WTC11 (cell line): ENCODE results near the gene COBLL1. TPM values are rescaled to one million over a fixed set of nuclear protein-coding genes. Genes with fewer than 3 reads are reported as not detected.

ENCODE experiments used
- ATAC-seq: fragments of 200-7000 bp; cut with Tn5 transposase; 2 replicates; pipeline ENCODE4 v1.10.0; 2021; ENCODE audit warnings: mild to moderate bottlenecking, moderate library complexity
- CTCF ChIA-PET: fragments of 300-600 bp; sonication (Branson Sonifier 250); formaldehyde crosslinking; loops from one replicate; lab custom pipeline; 2021; ENCODE audit warnings: antibody characterized with exemption; lab: Charles Lee
- POLR2A ChIA-PET: fragments of 350-600 bp; sonication (Branson Sonifier 250); formaldehyde crosslinking; loops from one replicate; lab custom pipeline; 2021; ENCODE audit warnings: antibody characterized with exemption; lab: Charles Lee
- DNase-seq: peaks from one replicate; pipeline ENCODE4 v3.0.0; 2021; ENCODE audit warnings: low spot score
- H3K27ac Mint-ChIP-seq: 2 replicates; pipeline ENCODE4 v1.8.0; 2021; ENCODE audit warnings: mixed read lengths
- H3K27me3 Mint-ChIP-seq: 2 replicates; pipeline ENCODE4 v1.8.0; 2021; ENCODE audit warnings: low read depth, mild to moderate bottlenecking, moderate library complexity, mixed read lengths
- H3K36me3 Mint-ChIP-seq: 2 replicates; pipeline ENCODE4 v1.8.0; 2021; ENCODE audit warnings: mixed read lengths
- H3K4me1 Mint-ChIP-seq: 2 replicates; pipeline ENCODE4 v1.8.0; 2022; ENCODE audit warnings: mixed read lengths
- H3K4me3 Mint-ChIP-seq: 2 replicates; pipeline ENCODE4 v1.8.0; 2021; ENCODE audit warnings: mild to moderate bottlenecking, moderate library complexity, mixed read lengths
- H3K9me3 Mint-ChIP-seq: 2 replicates; pipeline ENCODE4 v1.8.0; 2021; ENCODE audit warnings: mixed read lengths
- CREM ChIP-seq: sonication (generic); formaldehyde crosslinking; IDR thresholded peaks from 2 replicates; pipeline ENCODE4 v1.8.1; 2022; ENCODE audit warnings: mild to moderate bottlenecking, missing genetic modification reagents, moderate library complexity
- ELF4 ChIP-seq: sonication (generic); formaldehyde crosslinking; IDR thresholded peaks from 2 replicates; pipeline ENCODE4 v1.8.1; 2022; ENCODE audit warnings: low read depth, mild to moderate bottlenecking, moderate library complexity, missing genetic modification reagents
- FOXK1 ChIP-seq: sonication (generic); formaldehyde crosslinking; IDR thresholded peaks from 2 replicates; pipeline ENCODE4 v1.8.0; 2022; ENCODE audit warnings: mild to moderate bottlenecking, moderate library complexity, missing genetic modification reagents
- GABPB1 ChIP-seq: sonication (generic); formaldehyde crosslinking; IDR thresholded peaks from 2 replicates; pipeline ENCODE4 v1.8.1; 2023; ENCODE audit warnings: mild to moderate bottlenecking, missing genetic modification reagents
- HMGA2 ChIP-seq: fragments of 250-450 bp; sonication (Bioruptor Pico); IDR thresholded peaks from 2 replicates; pipeline ENCODE4 v1.4.0; 2021; ENCODE audit warnings: mild to moderate bottlenecking, moderate library complexity
- KAT7 ChIP-seq: sonication (generic); formaldehyde crosslinking; IDR thresholded peaks from 2 replicates; pipeline ENCODE4 v1.8.1; 2023; ENCODE audit warnings: missing genetic modification reagents, mild to moderate bottlenecking, borderline replicate concordance
- NFATC4 ChIP-seq: fragments of 250-450 bp; sonication (Bioruptor Pico); IDR thresholded peaks from 2 replicates; pipeline ENCODE4 v1.9.0; 2021; ENCODE audit warnings: mild to moderate bottlenecking
- NR2C2 ChIP-seq: sonication (generic); formaldehyde crosslinking; IDR thresholded peaks from 2 replicates; pipeline ENCODE4 v1.8.0; 2022; ENCODE audit warnings: mild to moderate bottlenecking, missing genetic modification reagents
- TCF7 ChIP-seq: sonication (generic); formaldehyde crosslinking; IDR thresholded peaks from 2 replicates; pipeline ENCODE4 v1.8.0; 2022; ENCODE audit warnings: mild to moderate bottlenecking, low read depth, missing genetic modification reagents, moderate library complexity
- TEAD1 ChIP-seq: sonication (generic); formaldehyde crosslinking; IDR thresholded peaks from 2 replicates; pipeline ENCODE4 v1.8.0; 2022; ENCODE audit warnings: mild to moderate bottlenecking, missing genetic modification reagents
- TEAD4 ChIP-seq: sonication (generic); formaldehyde crosslinking; IDR thresholded peaks from 2 replicates; pipeline ENCODE4 v1.8.0; 2022; ENCODE audit warnings: mild to moderate bottlenecking, missing genetic modification reagents
- ZNF219 ChIP-seq: sonication (generic); formaldehyde crosslinking; IDR thresholded peaks from 2 replicates; pipeline ENCODE4 v1.8.0; 2023; ENCODE audit warnings: missing genetic modification reagents, mild to moderate bottlenecking, borderline replicate concordance
- ZNF317 ChIP-seq: sonication (generic); formaldehyde crosslinking; IDR thresholded peaks from 2 replicates; pipeline ENCODE4 v1.8.1; 2023; ENCODE audit warnings: low read depth, mild to moderate bottlenecking, moderate library complexity, missing genetic modification reagents, borderline replicate concordance
- ZNF423 ChIP-seq: fragments of 250-450 bp; sonication (Bioruptor Pico); IDR thresholded peaks from 2 replicates; pipeline ENCODE4 v2.1.2; 2022; ENCODE audit warnings: mild to moderate bottlenecking, moderate library complexity
- ZNF671 ChIP-seq: fragments of 250-450 bp; sonication (Bioruptor Pico); IDR thresholded peaks from 2 replicates; pipeline ENCODE4 v1.8.0; 2021; ENCODE audit warnings: mild to moderate bottlenecking
- total RNA-seq: library from RNA; stranded (reverse); gene quantifications from 3 replicates; pipeline ENCODE4 v1.2.3, GENCODE V29; 2021
- TF ChIP-seq, protein P1 (sequence below): sonication (generic); formaldehyde crosslinking; IDR thresholded peaks from 2 replicates; pipeline ENCODE4 v1.8.0; 2023; ENCODE audit warnings: mild to moderate bottlenecking, missing genetic modification reagents
- TF ChIP-seq, protein P2 (sequence below): sonication (generic); formaldehyde crosslinking; IDR thresholded peaks from 2 replicates; pipeline ENCODE4 v1.8.0; 2022; ENCODE audit warnings: missing genetic modification reagents
- TF ChIP-seq, protein P3 (sequence below): fragments of 250-450 bp; sonication (Bioruptor Pico); IDR thresholded peaks from 2 replicates; pipeline ENCODE4 v1.9.0; 2021; ENCODE audit warnings: moderate library complexity, mild to moderate bottlenecking, inconsistent platforms, borderline replicate concordance
- TF ChIP-seq, protein P4 (sequence below): sonication (generic); formaldehyde crosslinking; IDR thresholded peaks from 2 replicates; pipeline ENCODE4 v1.8.1; 2023; ENCODE audit warnings: mild to moderate bottlenecking, missing genetic modification reagents, moderate library complexity
- TF ChIP-seq, protein P5 (sequence below): fragments of 250-450 bp; sonication (Bioruptor Pico); IDR thresholded peaks from 2 replicates; pipeline ENCODE4 v1.9.0; 2021; ENCODE audit warnings: mild to moderate bottlenecking
- TF ChIP-seq, protein P6 (sequence below): sonication (generic); formaldehyde crosslinking; IDR thresholded peaks from 2 replicates; pipeline ENCODE4 v1.8.1; 2023; ENCODE audit warnings: mild to moderate bottlenecking, missing genetic modification reagents
- TF ChIP-seq, protein P7 (sequence below): sonication (generic); formaldehyde crosslinking; IDR thresholded peaks from 2 replicates; pipeline ENCODE4 v1.8.0; 2022; ENCODE audit warnings: mild to moderate bottlenecking, missing genetic modification reagents
- TF ChIP-seq, protein P8 (sequence below): fragments of 250-450 bp; sonication (Bioruptor Pico); IDR thresholded peaks from 2 replicates; pipeline ENCODE4 v1.8.0; 2021; ENCODE audit warnings: mild to moderate bottlenecking

Gene COBLL1
- total RNA-seq, 1 experiment from 2014 or later, result 5.8 TPM

DNA sequence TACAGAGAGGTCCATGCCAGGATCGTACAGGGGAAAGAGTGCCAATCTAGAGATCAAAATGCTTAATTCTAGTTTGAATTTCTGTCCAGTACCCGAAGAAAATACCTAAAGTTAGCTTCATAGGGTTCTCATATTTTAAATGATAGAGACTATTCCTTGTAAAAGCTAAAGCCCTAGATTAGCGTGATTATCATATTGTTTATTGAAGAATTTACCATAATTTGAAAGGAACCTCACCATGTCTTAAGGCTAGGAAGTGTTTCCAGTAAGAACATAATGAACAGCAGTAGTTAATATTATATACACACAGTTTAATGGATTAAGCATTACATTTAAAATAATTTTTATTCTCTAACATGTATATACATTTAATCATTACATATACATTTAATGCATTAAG, 68.5 kb downstream of the COBLL1 start (continued):
- TF ChIP-seq, protein P1, sequence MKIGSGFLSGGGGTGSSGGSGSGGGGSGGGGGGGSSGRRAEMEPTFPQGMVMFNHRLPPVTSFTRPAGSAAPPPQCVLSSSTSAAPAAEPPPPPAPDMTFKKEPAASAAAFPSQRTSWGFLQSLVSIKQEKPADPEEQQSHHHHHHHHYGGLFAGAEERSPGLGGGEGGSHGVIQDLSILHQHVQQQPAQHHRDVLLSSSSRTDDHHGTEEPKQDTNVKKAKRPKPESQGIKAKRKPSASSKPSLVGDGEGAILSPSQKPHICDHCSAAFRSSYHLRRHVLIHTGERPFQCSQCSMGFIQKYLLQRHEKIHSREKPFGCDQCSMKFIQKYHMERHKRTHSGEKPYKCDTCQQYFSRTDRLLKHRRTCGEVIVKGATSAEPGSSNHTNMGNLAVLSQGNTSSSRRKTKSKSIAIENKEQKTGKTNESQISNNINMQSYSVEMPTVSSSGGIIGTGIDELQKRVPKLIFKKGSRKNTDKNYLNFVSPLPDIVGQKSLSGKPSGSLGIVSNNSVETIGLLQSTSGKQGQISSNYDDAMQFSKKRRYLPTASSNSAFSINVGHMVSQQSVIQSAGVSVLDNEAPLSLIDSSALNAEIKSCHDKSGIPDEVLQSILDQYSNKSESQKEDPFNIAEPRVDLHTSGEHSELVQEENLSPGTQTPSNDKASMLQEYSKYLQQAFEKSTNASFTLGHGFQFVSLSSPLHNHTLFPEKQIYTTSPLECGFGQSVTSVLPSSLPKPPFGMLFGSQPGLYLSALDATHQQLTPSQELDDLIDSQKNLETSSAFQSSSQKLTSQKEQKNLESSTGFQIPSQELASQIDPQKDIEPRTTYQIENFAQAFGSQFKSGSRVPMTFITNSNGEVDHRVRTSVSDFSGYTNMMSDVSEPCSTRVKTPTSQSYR, result no peak

DNA sequence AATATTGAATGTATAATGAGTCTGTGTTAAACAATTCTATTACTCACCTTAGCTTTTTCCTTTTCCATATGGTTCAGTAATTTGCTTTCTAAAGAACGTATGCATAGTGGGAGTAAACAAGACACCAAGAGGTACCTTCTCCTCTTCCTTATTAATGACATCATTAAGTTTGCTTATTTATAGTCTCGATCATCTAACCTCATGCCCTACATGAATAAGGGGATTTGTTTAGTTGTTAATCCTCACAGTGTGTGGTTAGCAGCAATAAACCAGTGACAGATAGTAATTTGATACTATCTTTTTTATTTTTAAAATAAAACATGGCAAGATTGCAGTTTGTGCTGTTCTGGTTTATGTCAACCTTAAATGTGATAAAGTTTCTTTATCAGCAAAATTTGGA, 69.7 kb downstream of the COBLL1 start:
- TF ChIP-seq, protein P2, sequence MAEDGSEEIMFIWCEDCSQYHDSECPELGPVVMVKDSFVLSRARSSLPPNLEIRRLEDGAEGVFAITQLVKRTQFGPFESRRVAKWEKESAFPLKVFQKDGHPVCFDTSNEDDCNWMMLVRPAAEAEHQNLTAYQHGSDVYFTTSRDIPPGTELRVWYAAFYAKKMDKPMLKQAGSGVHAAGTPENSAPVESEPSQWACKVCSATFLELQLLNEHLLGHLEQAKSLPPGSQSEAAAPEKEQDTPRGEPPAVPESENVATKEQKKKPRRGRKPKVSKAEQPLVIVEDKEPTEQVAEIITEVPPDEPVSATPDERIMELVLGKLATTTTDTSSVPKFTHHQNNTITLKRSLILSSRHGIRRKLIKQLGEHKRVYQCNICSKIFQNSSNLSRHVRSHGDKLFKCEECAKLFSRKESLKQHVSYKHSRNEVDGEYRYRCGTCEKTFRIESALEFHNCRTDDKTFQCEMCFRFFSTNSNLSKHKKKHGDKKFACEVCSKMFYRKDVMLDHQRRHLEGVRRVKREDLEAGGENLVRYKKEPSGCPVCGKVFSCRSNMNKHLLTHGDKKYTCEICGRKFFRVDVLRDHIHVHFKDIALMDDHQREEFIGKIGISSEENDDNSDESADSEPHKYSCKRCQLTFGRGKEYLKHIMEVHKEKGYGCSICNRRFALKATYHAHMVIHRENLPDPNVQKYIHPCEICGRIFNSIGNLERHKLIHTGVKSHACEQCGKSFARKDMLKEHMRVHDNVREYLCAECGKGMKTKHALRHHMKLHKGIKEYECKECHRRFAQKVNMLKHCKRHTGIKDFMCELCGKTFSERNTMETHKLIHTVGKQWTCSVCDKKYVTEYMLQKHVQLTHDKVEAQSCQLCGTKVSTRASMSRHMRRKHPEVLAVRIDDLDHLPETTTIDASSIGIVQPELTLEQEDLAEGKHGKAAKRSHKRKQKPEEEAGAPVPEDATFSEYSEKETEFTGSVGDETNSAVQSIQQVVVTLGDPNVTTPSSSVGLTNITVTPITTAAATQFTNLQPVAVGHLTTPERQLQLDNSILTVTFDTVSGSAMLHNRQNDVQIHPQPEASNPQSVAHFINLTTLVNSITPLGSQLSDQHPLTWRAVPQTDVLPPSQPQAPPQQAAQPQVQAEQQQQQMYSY (CRISPR knock-in tag), result no peak
- TF ChIP-seq KAT7, result no peak
- no peak for TF ChIP-seq ELF4 (CRISPR knock-in tag)
- no peak for TF ChIP-seq CREM
- no peak for TF ChIP-seq ZNF219 (CRISPR knock-in tag)
- TF ChIP-seq, protein P3, sequence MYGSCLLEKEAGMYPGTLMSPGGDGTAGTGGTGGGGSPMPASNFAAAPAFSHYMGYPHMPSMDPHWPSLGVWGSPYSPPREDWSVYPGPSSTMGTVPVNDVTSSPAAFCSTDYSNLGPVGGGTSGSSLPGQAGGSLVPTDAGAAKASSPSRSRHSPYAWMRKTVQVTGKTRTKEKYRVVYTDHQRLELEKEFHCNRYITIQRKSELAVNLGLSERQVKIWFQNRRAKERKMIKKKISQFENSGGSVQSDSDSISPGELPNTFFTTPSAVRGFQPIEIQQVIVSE, result no peak
- no peak for TF ChIP-seq TCF7 (CRISPR knock-in tag)
- TF ChIP-seq TEAD1 (CRISPR knock-in tag), result no peak
- no peak for TF ChIP-seq ZNF317 (CRISPR knock-in tag)
- TF ChIP-seq FOXK1 (CRISPR knock-in tag), result no peak
- TF ChIP-seq ZNF671 (CRISPR knock-in tag), result no peak
- TF ChIP-seq NR2C2, result no peak
- TF ChIP-seq, protein P4, sequence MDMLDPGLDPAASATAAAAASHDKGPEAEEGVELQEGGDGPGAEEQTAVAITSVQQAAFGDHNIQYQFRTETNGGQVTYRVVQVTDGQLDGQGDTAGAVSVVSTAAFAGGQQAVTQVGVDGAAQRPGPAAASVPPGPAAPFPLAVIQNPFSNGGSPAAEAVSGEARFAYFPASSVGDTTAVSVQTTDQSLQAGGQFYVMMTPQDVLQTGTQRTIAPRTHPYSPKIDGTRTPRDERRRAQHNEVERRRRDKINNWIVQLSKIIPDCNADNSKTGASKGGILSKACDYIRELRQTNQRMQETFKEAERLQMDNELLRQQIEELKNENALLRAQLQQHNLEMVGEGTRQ, result no peak
- TF ChIP-seq NFATC4 (CRISPR knock-in tag), result no peak
- DNase-seq, result no peak
- CTCF ChIA-PET, result interaction anchor here (0.6 kb wide), 1 partner anchor 70 kb away, joined by 3 read pairs; the partner anchor contains the start of gene COBLL1
- no peak overlapping the region for H3K27ac Mint-ChIP-seq
- H3K36me3 Mint-ChIP-seq, result no peaks in the 10 kb centered on the region
- no peaks in the 10 kb centered on the region for H3K27me3 Mint-ChIP-seq
- ATAC-seq, result no peak
- no peak overlapping the region for H3K4me3 Mint-ChIP-seq
- no peaks in the 10 kb centered on the region for H3K9me3 Mint-ChIP-seq
- POLR2A ChIA-PET, result no interaction called here
- H3K4me1 Mint-ChIP-seq, result no peaks in the 10 kb centered on the region

DNA sequence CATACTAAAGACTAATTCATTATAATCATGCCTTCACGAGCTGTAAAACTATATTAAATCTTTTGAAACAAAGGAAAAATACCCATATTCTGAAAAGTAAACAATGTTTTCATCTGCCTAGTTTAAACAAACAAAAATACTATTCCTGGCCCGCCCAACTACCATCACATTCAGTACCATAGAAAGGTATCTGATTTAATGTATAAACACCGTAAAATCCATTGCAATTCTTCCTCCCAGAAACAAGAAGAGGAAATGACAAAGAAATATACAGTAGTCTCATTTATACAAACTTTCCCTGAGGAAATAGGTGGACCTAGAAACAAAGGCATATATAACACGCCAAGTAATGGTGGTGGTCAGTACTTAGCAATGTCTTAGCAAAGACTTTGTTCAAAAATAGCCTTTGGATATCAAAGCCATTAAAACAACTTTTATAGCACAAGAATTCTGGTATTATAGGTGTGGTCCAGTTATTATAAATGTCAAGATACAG, 71.2 kb downstream of the COBLL1 start:
- ChIA-PET POLR2A (no interaction called here), CTCF (no interaction called here)
- Mint-ChIP-seq H3K27ac (no peak overlapping the region), H3K9me3 (no peaks in the 10 kb centered on the region), H3K4me3 (no peak overlapping the region), H3K36me3 (no peaks in the 10 kb centered on the region), H3K27me3 (no peaks in the 10 kb centered on the region), H3K4me1 (no peaks in the 10 kb centered on the region)
- no peak for DNase-seq
- no peak for ATAC-seq
- TF ChIP-seq, protein P5, sequence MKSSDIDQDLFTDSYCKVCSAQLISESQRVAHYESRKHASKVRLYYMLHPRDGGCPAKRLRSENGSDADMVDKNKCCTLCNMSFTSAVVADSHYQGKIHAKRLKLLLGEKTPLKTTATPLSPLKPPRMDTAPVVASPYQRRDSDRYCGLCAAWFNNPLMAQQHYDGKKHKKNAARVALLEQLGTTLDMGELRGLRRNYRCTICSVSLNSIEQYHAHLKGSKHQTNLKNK (CRISPR knock-in tag), result no peak
- no peak for TF ChIP-seq HMGA2 (CRISPR knock-in tag)
- TF ChIP-seq, protein P6, sequence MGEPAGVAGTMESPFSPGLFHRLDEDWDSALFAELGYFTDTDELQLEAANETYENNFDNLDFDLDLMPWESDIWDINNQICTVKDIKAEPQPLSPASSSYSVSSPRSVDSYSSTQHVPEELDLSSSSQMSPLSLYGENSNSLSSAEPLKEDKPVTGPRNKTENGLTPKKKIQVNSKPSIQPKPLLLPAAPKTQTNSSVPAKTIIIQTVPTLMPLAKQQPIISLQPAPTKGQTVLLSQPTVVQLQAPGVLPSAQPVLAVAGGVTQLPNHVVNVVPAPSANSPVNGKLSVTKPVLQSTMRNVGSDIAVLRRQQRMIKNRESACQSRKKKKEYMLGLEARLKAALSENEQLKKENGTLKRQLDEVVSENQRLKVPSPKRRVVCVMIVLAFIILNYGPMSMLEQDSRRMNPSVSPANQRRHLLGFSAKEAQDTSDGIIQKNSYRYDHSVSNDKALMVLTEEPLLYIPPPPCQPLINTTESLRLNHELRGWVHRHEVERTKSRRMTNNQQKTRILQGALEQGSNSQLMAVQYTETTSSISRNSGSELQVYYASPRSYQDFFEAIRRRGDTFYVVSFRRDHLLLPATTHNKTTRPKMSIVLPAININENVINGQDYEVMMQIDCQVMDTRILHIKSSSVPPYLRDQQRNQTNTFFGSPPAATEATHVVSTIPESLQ (CRISPR knock-in tag), result no peak
- no peak for TF ChIP-seq GABPB1 (CRISPR knock-in tag)
- no peak for TF ChIP-seq TEAD4 (CRISPR knock-in tag)
- no peak for TF ChIP-seq NR2C2
- TF ChIP-seq, protein P7, sequence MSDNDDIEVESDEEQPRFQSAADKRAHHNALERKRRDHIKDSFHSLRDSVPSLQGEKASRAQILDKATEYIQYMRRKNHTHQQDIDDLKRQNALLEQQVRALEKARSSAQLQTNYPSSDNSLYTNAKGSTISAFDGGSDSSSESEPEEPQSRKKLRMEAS, result no peak
- TF ChIP-seq ZNF219 (CRISPR knock-in tag), result no peak
- TF ChIP-seq, protein P8, sequence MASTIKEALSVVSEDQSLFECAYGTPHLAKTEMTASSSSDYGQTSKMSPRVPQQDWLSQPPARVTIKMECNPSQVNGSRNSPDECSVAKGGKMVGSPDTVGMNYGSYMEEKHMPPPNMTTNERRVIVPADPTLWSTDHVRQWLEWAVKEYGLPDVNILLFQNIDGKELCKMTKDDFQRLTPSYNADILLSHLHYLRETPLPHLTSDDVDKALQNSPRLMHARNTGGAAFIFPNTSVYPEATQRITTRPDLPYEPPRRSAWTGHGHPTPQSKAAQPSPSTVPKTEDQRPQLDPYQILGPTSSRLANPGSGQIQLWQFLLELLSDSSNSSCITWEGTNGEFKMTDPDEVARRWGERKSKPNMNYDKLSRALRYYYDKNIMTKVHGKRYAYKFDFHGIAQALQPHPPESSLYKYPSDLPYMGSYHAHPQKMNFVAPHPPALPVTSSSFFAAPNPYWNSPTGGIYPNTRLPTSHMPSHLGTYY (CRISPR knock-in tag), result no peak
- no peak for TF ChIP-seq KAT7
- TF ChIP-seq ZNF423 (CRISPR knock-in tag), result no peak
